CD4-positive, alpha-beta T cell treated with Interleukin-12 subunit alpha and Interleukin-12 subunit beta, for 1 hour (primary cell): Measurements from ENCODE around the gene PTPRN2.
A peak's percentile ranks its signal among the peaks of the same experiment; 100 is the strongest.

Source experiments
- DNase-seq: peaks from one replicate; pipeline ENCODE4 v3.0.0-alpha.2; 2020

PTPRN2 gene

DNA sequence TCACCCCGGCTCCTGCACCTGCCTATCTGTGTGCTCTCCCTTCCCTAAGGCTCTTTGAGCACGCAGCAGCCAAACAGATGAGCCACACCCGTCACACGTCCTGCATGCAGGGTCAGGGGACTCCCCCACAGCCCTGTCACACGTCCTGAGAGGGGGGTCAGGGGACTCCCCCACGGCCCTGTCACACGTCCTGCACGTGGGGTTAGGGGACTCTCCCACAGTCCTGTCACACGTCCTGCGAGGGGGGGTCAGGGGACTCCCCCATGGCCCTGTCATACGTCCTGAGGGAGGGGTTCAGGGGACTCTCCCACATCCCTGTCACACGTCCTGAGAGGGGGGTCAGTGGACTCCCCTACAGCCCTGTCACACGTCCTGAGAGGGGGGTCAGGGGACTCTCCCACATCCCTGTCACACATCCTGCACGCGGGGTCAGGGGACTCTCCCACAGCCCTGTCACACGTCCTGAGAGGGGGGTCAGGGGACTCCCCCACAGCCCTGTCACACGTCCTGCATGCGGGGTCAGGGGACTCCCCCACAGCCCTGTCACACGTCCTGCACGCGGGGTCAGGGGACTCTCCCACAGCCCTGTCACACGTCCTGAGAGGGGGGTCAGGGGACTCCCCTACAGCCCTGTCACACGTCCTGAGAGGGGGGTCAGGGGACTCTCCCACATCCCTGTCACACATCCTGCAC, 211.3 kb downstream of the PTPRN2 start:
- DNase-seq, result peak; percentile 16

DNA sequence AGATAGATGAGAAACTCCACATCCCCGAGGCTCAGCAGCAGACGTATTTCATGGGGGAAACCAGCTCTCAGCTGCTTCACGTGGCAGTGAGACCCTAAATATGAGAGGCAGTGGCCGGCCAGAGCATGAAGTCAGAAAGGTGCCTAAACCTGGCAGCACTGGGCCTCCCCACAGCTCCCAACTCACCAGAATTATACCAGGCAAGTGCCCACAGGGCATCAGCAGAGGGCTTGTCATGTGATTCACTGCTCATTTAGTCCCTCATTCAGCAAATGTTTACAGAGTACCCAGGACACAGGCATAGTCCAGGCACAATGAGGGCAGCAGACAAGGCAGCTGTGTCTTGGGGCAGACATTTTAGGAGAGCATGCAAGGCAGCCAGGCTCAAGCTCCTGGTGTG, 212.6 kb downstream of the PTPRN2 start:
- DNase-seq, result no peak

DNA sequence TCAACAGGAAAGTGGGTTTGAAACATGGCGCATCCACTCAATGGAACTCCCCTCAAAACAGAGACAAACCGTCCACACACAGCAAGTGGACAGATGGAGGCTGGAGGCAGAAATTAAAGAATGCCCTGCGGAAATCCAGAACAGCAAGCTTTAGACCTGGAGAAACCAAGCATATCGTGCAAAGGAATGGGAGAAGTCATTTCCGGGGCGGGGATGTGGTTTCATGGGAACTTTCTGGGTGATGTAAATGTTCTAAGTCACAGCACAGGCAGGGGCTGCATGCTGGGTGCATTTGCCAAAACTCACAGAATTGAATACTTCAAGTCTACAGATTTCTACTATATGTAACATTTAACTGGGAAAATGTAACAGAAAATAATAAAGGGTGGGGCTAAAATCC, 213.0 kb downstream of the PTPRN2 start:
- DNase-seq, result no peak

DNA sequence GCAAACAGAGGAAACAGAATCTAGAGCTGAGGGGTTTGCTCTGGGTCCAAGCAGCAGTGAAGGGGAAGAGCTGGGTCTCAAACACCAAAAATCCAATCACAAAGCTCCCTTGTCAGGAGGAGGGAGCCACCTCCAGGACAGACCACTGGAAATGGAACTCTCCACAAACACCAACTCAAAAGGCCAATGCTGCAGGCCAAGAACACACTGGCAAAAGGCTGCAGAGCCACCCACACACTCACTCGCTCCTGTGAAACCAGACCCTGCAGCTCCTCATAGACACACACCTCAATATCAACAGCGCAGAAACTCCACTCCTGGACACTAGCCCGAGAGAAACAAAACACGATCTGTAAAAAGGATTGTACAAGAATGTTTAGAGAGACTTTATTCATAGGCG, 213.5 kb downstream of the PTPRN2 start:
- DNase-seq, result no peak

DNA sequence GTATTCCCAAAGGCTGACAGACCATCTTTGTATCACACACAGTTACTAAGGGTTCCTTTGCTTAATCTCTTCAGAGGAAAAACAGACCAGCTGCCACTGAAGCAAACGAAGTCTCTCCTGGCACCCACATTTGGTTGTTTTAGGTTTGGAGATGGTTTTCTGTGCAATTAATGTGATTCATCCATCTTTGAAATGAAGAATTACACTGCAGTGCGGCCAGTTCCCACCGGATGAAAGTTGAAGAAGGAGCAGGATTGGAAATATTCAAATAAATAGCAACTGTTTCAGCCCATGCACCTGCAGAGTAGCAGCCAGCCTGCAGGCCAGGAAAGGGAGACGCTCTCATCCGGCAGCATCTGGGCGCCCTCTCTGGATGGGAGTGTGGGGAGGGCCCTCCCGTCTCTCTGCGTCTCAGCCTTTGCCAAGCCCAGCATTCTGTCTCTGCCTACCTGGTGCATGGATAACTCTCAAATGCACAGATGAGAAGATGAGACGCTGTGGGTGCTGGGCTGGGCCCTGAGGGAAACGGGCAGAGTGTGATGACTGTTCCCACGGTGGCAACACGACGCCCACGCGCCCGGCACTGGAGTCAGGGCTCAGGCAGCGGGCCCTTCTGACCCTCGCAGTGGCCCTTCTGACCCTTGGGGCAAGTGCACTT, 214.0 kb downstream of the PTPRN2 start:
- no peak for DNase-seq

DNA sequence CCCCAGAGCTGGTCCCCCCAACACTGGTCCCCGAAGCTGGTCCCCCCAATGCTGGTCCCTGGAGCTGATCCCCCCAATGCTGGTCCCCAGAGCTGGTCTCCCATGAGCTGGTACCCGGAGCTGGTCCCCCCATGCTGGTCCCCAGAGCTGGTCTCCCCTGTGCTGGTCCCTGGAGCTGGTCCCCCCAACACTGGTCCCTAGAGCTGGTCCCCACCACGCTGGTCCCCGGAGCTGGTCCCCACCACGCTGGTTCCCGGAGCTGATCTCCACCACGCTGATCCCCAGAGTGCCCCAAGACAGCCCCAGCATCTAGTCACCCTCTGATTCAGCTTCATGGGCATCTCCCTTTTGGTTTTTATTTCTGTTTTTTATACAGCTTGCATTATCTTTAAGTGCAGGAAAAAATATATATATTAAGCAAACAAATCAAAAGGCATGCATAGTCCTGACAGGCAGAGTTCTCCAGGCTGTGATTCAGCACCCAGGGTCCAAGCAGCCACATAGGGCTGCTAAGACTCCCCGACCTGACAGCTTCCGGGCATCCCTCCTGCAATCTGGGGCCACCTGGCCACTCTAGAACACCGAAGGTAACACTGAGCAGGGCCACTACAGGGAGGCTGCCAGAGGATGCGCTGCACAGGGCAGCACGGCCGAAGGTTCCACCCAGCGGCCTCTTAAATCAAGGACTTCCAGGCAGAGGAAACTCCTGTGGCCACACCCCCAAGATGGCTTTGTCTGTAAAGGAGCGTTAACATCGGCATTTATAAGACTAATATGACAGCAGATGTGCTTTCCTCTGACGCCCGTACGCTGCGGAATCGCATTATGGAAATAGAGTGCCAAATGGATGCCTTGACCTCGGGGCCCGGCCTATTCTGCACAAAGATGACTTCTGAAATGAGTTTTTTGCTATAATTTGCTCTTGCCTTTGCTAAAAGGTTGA, 215.0 kb downstream of the PTPRN2 start:
- DNase-seq, result no peak

DNA sequence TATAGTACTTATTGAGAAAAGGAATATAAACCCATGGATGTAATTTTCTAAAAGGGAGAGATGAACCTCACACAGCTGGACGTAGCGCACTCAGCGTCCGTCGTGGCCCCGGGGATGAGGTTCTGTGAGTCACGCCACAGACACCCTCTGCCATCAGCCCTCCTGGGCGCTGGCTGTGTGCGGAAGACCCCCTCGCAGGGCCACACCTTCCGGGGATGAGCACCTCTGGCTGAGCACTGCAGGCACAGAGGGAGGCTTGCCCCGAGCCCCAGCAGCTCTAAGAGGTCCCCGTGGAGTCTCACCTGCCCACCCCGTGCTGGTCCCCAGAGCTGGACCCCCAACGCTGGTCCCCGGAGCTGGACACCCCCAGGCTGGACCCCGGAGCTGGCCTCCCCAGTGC, 215.8 kb downstream of the PTPRN2 start:
- no peak for DNase-seq

DNA sequence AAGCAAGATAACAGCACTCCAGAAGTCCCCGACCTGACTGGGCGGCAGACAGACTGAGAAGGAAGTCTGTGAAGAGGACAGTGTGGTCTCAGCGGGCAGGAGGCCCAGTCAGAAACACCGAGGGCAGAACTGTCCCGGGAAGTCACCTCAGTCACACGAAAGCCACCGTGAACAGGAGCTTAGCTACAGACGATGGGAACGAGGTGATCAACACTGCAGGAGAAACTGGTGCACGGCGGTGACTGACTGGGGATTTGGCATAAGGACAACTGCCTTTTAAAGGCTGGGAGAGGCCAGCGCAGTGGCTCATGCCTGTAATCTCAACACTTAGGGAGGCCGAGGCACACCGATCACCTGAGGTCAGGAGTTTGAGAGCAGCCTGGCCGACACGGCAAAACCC, 217.8 kb downstream of the PTPRN2 start:
- DNase-seq, result no peak

DNA sequence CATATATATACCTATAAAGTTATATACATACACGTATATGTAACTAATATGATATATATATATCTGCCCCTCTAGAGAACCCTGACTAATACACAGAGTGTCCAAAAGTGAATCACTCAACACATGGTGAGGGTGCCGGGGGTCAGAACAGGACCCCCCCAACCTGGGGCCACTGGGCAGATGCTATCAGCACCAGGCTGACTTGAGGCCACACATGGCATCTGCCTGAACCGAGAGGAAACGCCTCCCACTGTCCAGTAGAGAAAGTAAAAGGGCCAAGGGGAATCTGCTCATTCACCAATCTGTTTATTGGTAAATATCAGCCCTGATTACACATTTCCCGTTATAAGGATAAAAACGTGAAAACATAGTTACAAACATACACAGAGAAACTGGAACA, 218.3 kb downstream of the PTPRN2 start:
- no peak for DNase-seq

DNA sequence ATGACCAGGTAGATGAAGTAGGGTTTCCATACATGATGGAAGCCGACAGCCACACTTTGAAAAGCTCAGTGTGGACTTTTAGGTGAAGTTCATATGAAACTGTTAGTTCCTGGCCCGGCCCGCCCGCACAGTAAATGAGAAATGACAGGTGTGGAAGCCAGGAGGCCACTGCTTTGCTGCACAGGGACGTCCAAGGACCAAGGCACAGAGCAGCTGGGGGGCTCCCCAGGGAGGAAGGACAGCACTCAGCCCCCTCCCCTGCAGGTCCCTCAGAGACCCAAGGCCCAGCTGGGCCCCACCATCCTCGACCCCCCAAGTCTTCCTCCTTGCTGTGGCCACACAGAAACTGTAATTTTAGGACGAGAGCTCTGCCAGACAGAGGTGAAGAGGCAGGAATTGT, 219.2 kb downstream of the PTPRN2 start:
- DNase-seq, result no peak

DNA sequence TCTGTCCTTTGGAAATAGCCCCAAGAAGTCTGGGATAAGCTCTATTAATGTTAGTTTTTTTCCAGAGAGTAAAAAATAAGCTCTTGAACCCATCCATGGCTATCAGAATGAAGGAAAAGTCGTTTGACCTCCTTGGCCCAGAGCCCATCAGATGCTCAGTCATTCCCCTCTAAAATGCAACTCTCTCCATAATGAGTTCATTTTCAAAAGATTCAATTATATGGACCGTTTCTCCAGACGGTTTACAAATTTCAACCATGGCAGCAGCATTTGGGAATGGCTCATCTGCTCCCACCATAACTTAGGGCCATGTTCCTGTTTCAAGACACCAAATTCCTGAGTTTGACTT, 220.0 kb downstream of the PTPRN2 start:
- no peak for DNase-seq

DNA sequence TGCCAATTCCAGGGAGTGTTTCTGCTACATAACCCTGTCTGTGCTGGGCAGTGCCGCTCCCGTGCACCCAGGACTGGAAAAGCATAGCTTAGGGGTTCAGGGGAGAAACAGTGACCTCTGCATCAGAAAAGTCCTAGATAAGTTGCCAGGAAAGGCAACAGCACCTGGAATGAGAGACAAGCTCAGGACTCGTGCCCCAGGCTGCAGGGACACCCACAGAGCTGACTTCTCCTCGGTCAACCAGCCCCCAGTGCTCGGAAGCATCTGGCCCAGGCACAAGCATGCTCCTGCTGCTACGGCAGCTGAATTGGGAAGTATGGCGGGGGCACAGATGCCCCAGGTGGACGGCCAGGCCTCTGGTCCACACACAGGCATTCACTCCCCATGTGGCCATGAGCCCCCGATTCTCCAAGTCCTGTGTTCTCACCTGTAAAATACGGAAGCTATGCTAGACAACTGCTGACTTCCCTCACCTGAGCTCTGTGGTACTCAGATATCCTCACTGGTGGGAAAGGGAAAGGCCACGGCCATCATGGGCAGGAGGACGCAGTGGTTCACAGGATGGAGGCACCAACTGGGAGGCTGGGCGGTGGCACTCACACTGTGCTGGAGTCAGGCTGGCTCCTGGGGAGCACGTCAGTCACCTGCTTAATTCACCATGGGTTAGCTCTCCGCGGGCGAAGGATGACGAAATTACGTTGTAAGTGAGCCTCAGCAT, 220.5 kb downstream of the PTPRN2 start:
- DNase-seq, result no peak

DNA sequence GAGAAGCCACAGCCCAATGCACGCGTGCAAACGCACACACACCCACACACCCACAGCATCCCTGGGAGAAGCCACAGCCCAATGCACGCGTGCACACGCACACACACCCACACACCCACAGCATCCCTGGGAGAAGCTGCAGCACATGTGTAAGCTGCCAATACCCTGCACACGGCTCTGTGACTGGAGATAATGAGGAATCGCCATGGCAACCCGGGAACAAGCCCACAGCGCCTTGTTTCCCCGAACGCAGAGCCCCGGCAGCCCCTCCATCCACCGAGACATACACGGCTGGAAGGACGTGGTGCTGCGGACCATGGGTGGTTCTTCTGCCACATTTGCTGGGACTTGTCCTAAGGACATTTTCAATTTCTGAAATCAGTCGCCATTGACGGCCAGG, 221.3 kb downstream of the PTPRN2 start:
- no peak for DNase-seq

DNA sequence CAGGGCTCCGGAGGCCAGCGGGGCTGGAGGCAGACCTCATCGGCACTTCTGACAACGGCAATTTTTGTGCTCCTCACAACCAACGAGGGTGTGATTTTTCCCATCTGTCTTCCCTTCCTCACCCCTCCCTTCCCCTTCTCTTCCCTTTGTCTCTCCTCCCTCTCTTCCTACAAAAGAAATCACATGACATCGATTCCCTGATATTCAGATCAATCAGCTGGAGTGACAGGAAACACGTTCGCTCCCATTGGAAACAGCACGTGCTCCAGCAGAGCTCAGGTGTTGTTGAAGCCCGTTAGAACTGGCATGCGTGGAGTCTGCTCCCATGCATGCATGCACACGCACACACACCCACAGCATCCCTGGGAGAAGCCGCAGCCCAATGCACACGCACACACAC, 222.4 kb downstream of the PTPRN2 start:
- no peak for DNase-seq

DNA sequence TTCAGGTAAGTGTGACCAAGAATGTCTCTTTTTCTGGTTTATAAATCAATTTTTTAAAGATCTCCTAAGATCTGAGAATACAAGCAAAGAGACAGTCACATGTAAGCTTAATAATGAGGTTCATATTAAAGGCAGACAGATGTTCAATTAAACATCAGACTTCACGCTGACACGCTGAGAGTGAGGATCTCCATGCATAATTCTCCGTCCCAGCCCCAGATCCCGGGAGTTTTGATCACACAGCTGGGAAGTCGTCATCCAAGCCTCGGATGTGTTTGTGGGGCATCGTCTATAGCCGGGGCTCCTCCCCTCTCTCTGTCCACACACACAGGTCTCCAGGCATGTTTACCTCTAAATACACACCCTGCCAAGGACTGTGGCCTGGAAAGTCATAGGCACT, 223.2 kb downstream of the PTPRN2 start:
- DNase-seq, result no peak

DNA sequence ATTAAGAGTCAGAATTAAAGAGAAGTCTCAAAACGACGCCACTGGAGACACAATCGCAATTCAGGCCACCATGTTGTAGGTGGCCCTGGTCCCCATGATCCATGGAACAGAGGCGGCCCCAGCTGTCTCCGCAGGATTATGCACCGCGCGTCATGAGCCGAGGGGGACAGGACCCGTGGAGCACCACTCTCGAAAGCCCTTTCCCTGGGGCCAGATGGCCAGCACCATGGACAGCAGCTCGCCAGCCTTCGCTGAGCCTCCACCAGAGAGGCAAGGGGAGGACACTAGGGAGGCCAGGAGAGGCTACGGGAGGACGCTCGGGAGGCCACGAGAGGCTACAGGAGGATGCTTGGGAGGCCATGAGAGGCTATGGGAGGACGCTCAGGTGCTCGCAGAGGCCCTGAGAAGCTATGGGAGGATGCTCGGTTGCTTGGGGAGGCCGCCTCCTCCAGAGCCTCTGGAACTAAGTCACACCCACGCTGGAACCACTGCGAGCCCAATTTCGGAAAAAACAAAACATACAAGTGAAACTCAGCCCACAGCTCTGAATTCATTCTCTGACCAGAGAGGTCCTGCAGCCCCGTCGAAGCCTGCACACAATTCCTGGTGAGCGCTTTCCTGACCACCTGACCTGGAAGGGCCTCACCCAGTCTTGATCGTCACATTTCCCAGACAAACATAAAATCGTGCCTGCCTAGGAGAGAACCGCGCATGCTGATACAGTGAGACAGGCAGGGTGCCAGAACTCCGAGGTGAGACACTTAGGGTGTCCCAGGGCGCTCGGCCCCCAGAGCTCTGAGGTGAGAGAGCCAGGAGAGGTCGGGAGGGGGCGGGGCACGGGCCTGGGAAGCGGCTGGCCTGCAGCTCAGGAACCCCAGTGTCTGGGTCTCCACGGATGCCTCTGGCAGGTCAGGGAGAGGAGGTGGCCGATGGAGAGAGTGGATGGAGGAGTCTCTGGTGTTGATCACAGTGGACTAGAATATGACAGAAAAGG, 224.4 kb downstream of the PTPRN2 start:
- no peak for DNase-seq

DNA sequence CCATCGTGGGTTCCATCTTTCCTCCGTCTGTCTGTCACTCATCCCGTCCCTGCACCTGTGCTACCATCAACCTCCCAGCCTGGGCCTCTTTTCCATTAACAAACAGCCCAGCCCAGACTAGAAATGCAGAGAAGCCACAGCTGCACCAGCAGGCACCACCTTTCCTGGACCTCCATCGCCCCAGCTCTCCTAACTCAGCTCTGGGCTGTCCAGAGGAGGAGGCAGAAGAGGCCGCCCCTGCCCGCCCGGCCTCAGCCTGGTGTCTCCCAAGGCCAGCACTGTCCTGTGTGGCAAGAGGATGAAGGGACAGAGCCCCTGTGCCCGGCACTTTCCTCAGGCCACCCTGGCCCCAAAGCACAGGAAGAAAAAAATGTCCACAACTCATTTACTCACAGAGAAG, 225.6 kb downstream of the PTPRN2 start:
- no peak for DNase-seq

DNA sequence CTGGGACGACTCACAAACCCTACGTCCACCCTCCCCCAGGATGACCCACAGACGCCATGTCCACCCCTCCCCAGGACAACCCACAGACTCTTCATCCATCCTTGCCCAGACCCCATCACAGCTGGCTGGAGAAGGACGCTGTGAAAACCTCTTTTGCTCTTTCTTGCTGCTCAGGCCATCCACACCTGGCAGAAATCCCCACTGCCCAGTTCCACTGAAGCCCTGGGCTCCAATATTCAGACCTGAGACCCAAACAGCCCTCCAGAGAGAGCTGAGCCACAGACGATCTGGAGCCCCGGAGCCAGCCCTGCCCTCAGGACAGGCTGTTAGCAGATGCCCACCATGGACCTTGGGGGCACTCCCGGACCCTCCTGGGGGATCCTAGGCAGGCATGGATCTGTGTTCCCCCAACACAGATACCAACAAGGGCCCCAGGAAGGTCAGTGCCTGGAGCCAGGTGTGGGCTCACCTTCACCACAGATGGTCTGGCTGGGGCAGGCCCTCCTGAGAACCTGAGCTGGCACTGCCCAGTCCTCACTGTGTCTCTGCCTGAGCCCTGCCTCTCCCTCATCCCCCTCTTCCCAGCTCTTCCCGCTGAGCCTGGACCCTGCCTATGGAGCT, 226.2 kb downstream of the PTPRN2 start:
- no peak for DNase-seq

DNA sequence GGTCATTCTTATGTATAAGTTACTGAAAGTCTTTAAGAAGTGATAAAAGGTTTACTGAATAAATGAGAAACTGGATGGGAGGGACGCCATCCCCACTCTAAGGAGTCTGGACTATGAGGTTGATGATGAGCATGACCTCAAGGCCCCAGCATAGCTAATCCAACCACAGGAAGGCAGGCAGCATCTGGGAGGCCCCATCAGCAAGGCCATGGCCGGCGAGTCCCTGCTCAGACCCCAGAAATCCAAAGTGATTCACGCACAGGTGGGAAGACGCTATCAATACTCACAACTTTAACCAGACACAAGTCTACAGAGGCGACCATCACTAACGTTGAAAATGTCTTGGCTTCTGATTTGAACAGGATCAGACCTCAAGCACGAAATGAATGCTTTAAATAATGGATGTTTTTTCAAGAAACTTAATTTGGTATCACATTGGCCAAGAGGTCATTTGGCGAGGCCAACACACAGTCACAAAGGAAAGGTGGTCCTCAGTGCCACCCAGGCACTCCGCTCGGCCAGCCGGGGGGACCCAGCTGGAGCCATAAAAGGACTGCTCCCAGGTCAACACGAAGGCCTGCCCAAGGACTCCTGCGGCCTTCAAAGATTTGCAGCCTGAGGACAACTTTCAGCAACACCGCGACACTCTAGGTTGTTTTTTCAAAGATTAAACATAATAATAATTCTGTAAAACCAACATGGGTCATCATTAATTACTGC, 228.5 kb downstream of the PTPRN2 start:
- DNase-seq, result no peak

DNA sequence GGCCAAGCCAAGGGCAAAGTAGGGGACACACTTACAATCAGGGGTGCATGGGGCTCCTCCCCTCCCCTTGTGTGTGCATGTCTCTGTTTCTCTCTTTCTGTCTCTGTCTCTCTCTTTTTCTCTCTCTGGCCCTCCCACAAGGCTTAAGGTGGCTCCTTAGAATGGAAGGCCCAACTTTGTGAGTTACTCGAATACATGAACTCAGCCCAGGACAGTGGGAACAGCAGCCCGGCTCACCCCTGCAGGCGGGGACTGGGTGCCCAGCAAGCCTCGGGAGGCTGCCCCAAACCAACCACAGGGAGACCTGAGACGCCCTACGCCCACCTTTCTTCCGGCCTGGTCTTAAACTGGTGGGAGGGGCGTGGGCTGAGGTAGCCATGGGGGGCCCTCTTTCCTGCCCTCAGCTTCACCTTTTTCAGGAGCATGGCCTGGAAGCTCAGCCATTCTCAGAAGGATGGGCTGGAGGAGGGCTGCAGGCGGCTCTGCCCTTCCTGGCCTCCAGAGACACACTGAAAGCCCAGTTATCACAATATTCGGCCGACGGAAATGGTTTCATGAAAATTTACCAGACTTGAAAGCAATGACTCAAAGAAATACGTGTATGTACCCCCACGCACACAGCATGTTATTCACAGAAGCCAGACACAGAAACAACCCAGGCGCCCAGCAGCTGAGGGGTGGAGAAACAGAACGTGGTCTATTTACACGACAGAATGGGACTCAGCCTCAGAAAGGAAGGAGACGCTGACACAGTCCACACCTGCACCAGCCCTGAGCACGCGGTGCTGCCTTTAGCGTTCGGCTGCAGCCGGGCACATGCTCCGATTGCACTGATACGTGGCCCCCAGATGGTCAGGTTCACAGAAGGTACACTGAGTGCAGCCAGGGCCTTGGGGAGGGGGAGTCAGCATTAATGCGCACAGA, 229.5 kb downstream of the PTPRN2 start:
- no peak for DNase-seq
